Measurements from ENCODE around the gene BUB3.

BUB3 gene

GRCh38 chr10:123142701-123143161, 11.5 kb upstream of the BUB3 start:
- Histone ChIP-seq H3K27ac (ENCODE audit: low read length) (no peak overlapping the region), H3K4me3 (ENCODE audit: low read length) (no peak overlapping the region; the same call in 1 of the 2 replicates), H3K4me1 (ENCODE audit: insufficient read depth, low read length) (peaks cover 6% of the 10 kb centered on the region; the same call in 1 of the 2 replicates), H3K36me3 (ENCODE audit: insufficient read depth, low read depth, low read length) (no peaks in the 10 kb centered on the region), H3K9me3 (ENCODE audit: insufficient read depth, low read depth, low read length) (peaks cover 9% of the 10 kb centered on the region; the same call in 1 of the 2 replicates), H3K9ac (ENCODE audit: low read depth, low read length) (no peak overlapping the region), H3K27me3 (ENCODE audit: insufficient read depth, low read length) (peaks cover 100% of the 10 kb centered on the region)

- no peak overlapping the region for H3K9ac ChIP-seq (ENCODE audit: low read depth, low read length)
- no peak overlapping the region for H3K27ac ChIP-seq (ENCODE audit: low read length)
- H3K27me3 ChIP-seq (ENCODE audit: insufficient read depth, low read length) = peaks cover 100% of the 10 kb centered on the region
These were observed 10.9 kb upstream of the BUB3 start for GRCh38 chr10:123143162-123143824.

GRCh38 chr10:123143825-123144168, 10.4 kb upstream of the BUB3 start:
- Histone ChIP-seq H3K9ac (ENCODE audit: low read depth, low read length) (no peak overlapping the region), H3K4me3 (ENCODE audit: low read length) (no peak overlapping the region), H3K4me1 (ENCODE audit: insufficient read depth, low read length) (peaks cover 3% of the 10 kb centered on the region; the same call in 1 of the 2 replicates), H3K9me3 (ENCODE audit: insufficient read depth, low read depth, low read length) (peaks cover 9% of the 10 kb centered on the region; the same call in 1 of the 2 replicates), H3K36me3 (ENCODE audit: insufficient read depth, low read depth, low read length) (no peaks in the 10 kb centered on the region), H3K27me3 (ENCODE audit: insufficient read depth, low read length) (peaks cover 100% of the 10 kb centered on the region), H3K27ac (ENCODE audit: low read length) (no peak overlapping the region)

More at GRCh38 chr10:123143162-123143824, 10.9 kb upstream of the BUB3 start:
- H3K4me3 ChIP-seq (ENCODE audit: low read length) = peak overlapping the region; percentile 47; the same call in 1 of the 2 replicates
- H3K9me3 ChIP-seq (ENCODE audit: insufficient read depth, low read depth, low read length) = peaks cover 9% of the 10 kb centered on the region; the same call in 1 of the 2 replicates
- H3K36me3 ChIP-seq (ENCODE audit: insufficient read depth, low read depth, low read length) = no peaks in the 10 kb centered on the region
- 0 out of 2 replicates have a peak, but pooled peaks cover 2% of the 10 kb centered on the region for H3K4me1 ChIP-seq (ENCODE audit: insufficient read depth, low read length)

GRCh38 chr10:123144697-123145541, 9.3 kb upstream of the BUB3 start:
- peaks cover 100% of the 10 kb centered on the region for H3K27me3 ChIP-seq (ENCODE audit: insufficient read depth, low read length)
- peaks cover 9% of the 10 kb centered on the region; the same call in 1 of the 2 replicates for H3K9me3 ChIP-seq (ENCODE audit: insufficient read depth, low read depth, low read length)
- H3K4me1 ChIP-seq (ENCODE audit: insufficient read depth, low read length) = peaks cover 6% of the 10 kb centered on the region; the same call in 1 of the 2 replicates
- no peaks in the 10 kb centered on the region for H3K36me3 ChIP-seq (ENCODE audit: insufficient read depth, low read depth, low read length)
- H3K27ac ChIP-seq (ENCODE audit: low read length) = no peak overlapping the region
- H3K9ac ChIP-seq (ENCODE audit: low read depth, low read length) = no peak overlapping the region
- H3K4me3 ChIP-seq (ENCODE audit: low read length) = peak overlapping the region; percentile 2; the same call in 1 of the 2 replicates

GRCh38 chr10:123145542-123146012, 8.6 kb upstream of the BUB3 start:
- Histone ChIP-seq H3K27ac (ENCODE audit: low read length) (no peak overlapping the region), H3K4me1 (ENCODE audit: insufficient read depth, low read length) (peaks cover 10% of the 10 kb centered on the region; the same call in 1 of the 2 replicates), H3K36me3 (ENCODE audit: insufficient read depth, low read depth, low read length) (no peaks in the 10 kb centered on the region), H3K27me3 (ENCODE audit: insufficient read depth, low read length) (peaks cover 100% of the 10 kb centered on the region), H3K9ac (ENCODE audit: low read depth, low read length) (no peak overlapping the region), H3K4me3 (ENCODE audit: low read length) (peak overlapping the region; percentile 2; the same call in 1 of the 2 replicates), H3K9me3 (ENCODE audit: insufficient read depth, low read depth, low read length) (peaks cover 9% of the 10 kb centered on the region; the same call in 1 of the 2 replicates)

- Histone ChIP-seq H3K4me1 (ENCODE audit: insufficient read depth, low read length) (peaks cover 10% of the 10 kb centered on the region; the same call in 1 of the 2 replicates), H3K27me3 (ENCODE audit: insufficient read depth, low read length) (peaks cover 100% of the 10 kb centered on the region), H3K4me3 (ENCODE audit: low read length) (no peak overlapping the region; the same call in 1 of the 2 replicates), H3K9me3 (ENCODE audit: insufficient read depth, low read depth, low read length) (peaks cover 9% of the 10 kb centered on the region; the same call in 1 of the 2 replicates), H3K36me3 (ENCODE audit: insufficient read depth, low read depth, low read length) (no peaks in the 10 kb centered on the region), H3K27ac (ENCODE audit: low read length) (no peak overlapping the region), H3K9ac (ENCODE audit: low read depth, low read length) (no peak overlapping the region)
These were observed 7.9 kb upstream of the BUB3 start for GRCh38 chr10:123146013-123146893.

- H3K36me3 ChIP-seq (ENCODE audit: insufficient read depth, low read depth, low read length) = no peaks in the 10 kb centered on the region
- H3K9me3 ChIP-seq (ENCODE audit: insufficient read depth, low read depth, low read length) = peaks cover 4% of the 10 kb centered on the region; the same call in 1 of the 2 replicates
- H3K9ac ChIP-seq (ENCODE audit: low read depth, low read length) = no peak overlapping the region
- peaks cover 15% of the 10 kb centered on the region; the same call in 1 of the 2 replicates for H3K4me1 ChIP-seq (ENCODE audit: insufficient read depth, low read length)
- H3K27ac ChIP-seq (ENCODE audit: low read length) = no peak overlapping the region
- H3K27me3 ChIP-seq (ENCODE audit: insufficient read depth, low read length) = peaks cover 100% of the 10 kb centered on the region
- peak overlapping the region; percentile 62; the same call in 1 of the 2 replicates for H3K4me3 ChIP-seq (ENCODE audit: low read length)
These were observed 7.1 kb upstream of the BUB3 start for GRCh38 chr10:123146894-123147634.

GRCh38 chr10:123147635-123148413, 6.4 kb upstream of the BUB3 start, which contains the start of gene HMX2:
TSS of gene HMX2 (plus strand) at chr10:123148136. CDS start at chr10:123148379, 243 bp downstream.
- Histone ChIP-seq H3K4me3 (ENCODE audit: low read length) (peak within 1 kb of the TSS; percentile 62; the same call in 1 of the 2 replicates), H3K9me3 (ENCODE audit: insufficient read depth, low read depth, low read length) (peaks cover 3% of the 10 kb centered on the region; the same call in 1 of the 2 replicates), H3K36me3 (ENCODE audit: insufficient read depth, low read depth, low read length) (no peaks in the 10 kb centered on the region), H3K4me1 (ENCODE audit: insufficient read depth, low read length) (peaks cover 23% of the 10 kb centered on the region; the same call in 1 of the 2 replicates), H3K27ac (ENCODE audit: low read length) (no peak within 1 kb of the TSS), H3K27me3 (ENCODE audit: insufficient read depth, low read length) (peaks cover 100% of the 10 kb centered on the region), H3K9ac (ENCODE audit: low read depth, low read length) (no peak within 1 kb of the TSS; the same call in 1 of the 2 replicates)

- Histone ChIP-seq H3K9ac (ENCODE audit: low read depth, low read length) (no peak overlapping the region; the same call in 1 of the 2 replicates), H3K27me3 (ENCODE audit: insufficient read depth, low read length) (peaks cover 100% of the 10 kb centered on the region), H3K27ac (ENCODE audit: low read length) (no peak overlapping the region), H3K9me3 (ENCODE audit: insufficient read depth, low read depth, low read length) (peaks cover 3% of the 10 kb centered on the region; the same call in 1 of the 2 replicates), H3K4me1 (ENCODE audit: insufficient read depth, low read length) (peaks cover 27% of the 10 kb centered on the region; the same call in 1 of the 2 replicates), H3K36me3 (ENCODE audit: insufficient read depth, low read depth, low read length) (no peaks in the 10 kb centered on the region), H3K4me3 (ENCODE audit: low read length) (peak overlapping the region; percentile 62; the same call in 1 of the 2 replicates)
These were observed 5.6 kb upstream of the BUB3 start for GRCh38 chr10:123148414-123149161.

All from iPS-20b (cell line).